NB4 (cell line): ENCODE data around the gene NUDT9.

ENCODE experiments used
- CTCF ChIP-seq: IDR thresholded peaks from one replicate; pipeline ENCODE4 v1.5.1; 2012; ENCODE audit warnings: low read depth, low read length
- POLR2A ChIP-seq: IDR thresholded peaks from 2 replicates; pipeline ENCODE4 v1.6.1; 2011; ENCODE audit warnings: mild to moderate bottlenecking; ENCODE audit not compliant: insufficient read length; ENCODE audit errors: extremely low read depth

- no peak for TF ChIP-seq CTCF
- TF ChIP-seq POLR2A: no peak
Observed at GRCh38 chr4:87430038-87430437, 7.7 kb downstream of the NUDT9 start.
